Peyer's patch (tissue), 4 donors: ENCODE data around the gene NGB. TPM values are rescaled to one million over a fixed set of nuclear protein-coding genes. Genes with fewer than 3 reads are reported as not detected.

Experiments
- DNase-seq, 3 donors: peaks; one replicate each; pipeline ENCODE4 v3.0.0-alpha.2; 2017 to 2019
- H3K27ac ChIP-seq, 4 donors: fragments of 200-600 bp; sonication (generic); one replicate each; pipeline ENCODE4 v1.5.1; 2016 to 2019
- H3K27me3 ChIP-seq, 2 donors: fragments of 200-600 bp; sonication (generic); one replicate each; pipeline ENCODE4 v1.5.1; 2019
- H3K36me3 ChIP-seq, 3 donors: fragments of 200-600 bp; sonication (generic); one replicate each; pipeline ENCODE4 v1.5.1; 2016 to 2019
- H3K4me1 ChIP-seq, 4 donors: fragments of 200-600 bp; sonication (generic); one replicate each; pipeline ENCODE4 v1.5.1; 2016 to 2019
- H3K4me3 ChIP-seq, 4 donors: fragments of 200-600 bp; sonication (generic); 1 replicate in 3 of 4; 2 replicates in 1 of 4; pipeline ENCODE4 v1.5.1; 2016 to 2019; ENCODE audit warnings: mild to moderate bottlenecking in 1 of 4
- H3K9me3 ChIP-seq, 4 donors: fragments of 200-600 bp; sonication (generic); one replicate each; pipeline ENCODE4 v1.5.1; 2016 to 2019; ENCODE audit warnings: mild to moderate bottlenecking in 1 of 4
- POLR2A ChIP-seq, 2 donors: fragments of 450-650 bp; IDR thresholded peaks; one replicate each; pipeline ENCODE4 v1.5.1; 2017; ENCODE audit warnings: antibody characterized with exemption in 2 of 2, mild to moderate bottlenecking in 2 of 2, moderate library complexity in 2 of 2
- total RNA-seq, 4 donors: library from RNA; depleted of rRNA; stranded (reverse); fragments of >200 nt; gene quantifications; one replicate each; pipeline ENCODE4 v1.1.0, GENCODE V29; 2016
- TF ChIP-seq, protein P1 (sequence below), 6 experiments: fragments of 450-650 bp in 4 of 6; fragments of 200-600 bp in 2 of 6; sonication (generic) in 1 of 6; IDR thresholded peaks; one replicate each; pipeline ENCODE4 v1.5.1; 2017 to 2019; ENCODE audit warnings: antibody characterized with exemption in 6 of 6, mild to moderate bottlenecking in 3 of 6, moderate library complexity in 1 of 6

NGB gene
- total RNA-seq, 4 donors from 2014 or later, result not detected

- Histone ChIP-seq H3K27ac (no peak overlapping the region), H3K27me3 (peaks cover 0 to 10% of the 10 kb centered on the region in 2 donors), H3K4me1 (peaks cover 0 to 5% (median 0%) of the 10 kb centered on the region in 4 donors), H3K9me3 (no peaks in the 10 kb centered on the region), H3K36me3 (no peaks in the 10 kb centered on the region), H3K4me3 (no peak overlapping the region)
- no peak for DNase-seq
- TF ChIP-seq, protein P1, sequence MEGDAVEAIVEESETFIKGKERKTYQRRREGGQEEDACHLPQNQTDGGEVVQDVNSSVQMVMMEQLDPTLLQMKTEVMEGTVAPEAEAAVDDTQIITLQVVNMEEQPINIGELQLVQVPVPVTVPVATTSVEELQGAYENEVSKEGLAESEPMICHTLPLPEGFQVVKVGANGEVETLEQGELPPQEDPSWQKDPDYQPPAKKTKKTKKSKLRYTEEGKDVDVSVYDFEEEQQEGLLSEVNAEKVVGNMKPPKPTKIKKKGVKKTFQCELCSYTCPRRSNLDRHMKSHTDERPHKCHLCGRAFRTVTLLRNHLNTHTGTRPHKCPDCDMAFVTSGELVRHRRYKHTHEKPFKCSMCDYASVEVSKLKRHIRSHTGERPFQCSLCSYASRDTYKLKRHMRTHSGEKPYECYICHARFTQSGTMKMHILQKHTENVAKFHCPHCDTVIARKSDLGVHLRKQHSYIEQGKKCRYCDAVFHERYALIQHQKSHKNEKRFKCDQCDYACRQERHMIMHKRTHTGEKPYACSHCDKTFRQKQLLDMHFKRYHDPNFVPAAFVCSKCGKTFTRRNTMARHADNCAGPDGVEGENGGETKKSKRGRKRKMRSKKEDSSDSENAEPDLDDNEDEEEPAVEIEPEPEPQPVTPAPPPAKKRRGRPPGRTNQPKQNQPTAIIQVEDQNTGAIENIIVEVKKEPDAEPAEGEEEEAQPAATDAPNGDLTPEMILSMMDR (IDR thresholded peaks at IDR 0.05), result no peak
- TF ChIP-seq POLR2A (IDR thresholded peaks at IDR 0.05), result no peak
These were observed 2.9 kb downstream of the NGB start for GRCh38 chr14:77267937-77268699.

DNA sequence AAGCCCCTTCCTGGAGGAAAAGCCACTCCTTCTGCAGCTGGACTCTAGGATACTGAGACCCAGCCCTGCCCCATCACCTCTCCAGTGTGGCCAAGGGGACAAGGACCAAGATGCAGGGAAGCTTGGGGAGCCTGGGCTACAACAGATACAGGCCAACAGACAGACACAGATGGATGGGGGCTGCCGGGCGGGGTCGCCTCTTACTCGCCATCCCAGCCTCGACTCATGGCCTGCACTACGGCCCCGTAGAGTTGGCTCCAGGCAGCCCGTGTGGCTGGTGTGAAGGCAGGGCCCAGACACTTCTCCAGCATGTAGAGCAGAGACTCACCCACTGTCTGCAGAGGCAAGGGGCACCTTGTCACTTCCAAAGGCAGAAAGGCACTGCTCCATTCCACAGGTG is 4.7 kb downstream of the NGB start:
- Histone ChIP-seq H3K36me3 (no peaks in the 10 kb centered on the region), H3K4me1 (peaks cover 0 to 5% (median 0%) of the 10 kb centered on the region in 4 donors), H3K27me3 (peaks cover 0 to 8% of the 10 kb centered on the region in 2 donors), H3K9me3 (no peaks in the 10 kb centered on the region), H3K4me3 (no peak overlapping the region), H3K27ac (no peak overlapping the region)
- no peak for DNase-seq
- TF ChIP-seq POLR2A (IDR thresholded peaks at IDR 0.05), result no peak
- TF ChIP-seq, protein P1 (IDR thresholded peaks at IDR 0.05), result no peak

- DNase-seq, result no peak
- H3K4me3 ChIP-seq, result no peak overlapping the region
- no peaks in the 10 kb centered on the region for H3K9me3 ChIP-seq
- no peak for TF ChIP-seq POLR2A (IDR thresholded peaks at IDR 0.05)
- TF ChIP-seq, protein P1 (IDR thresholded peaks at IDR 0.05), result no peak
- H3K27ac ChIP-seq, result no peak overlapping the region
- H3K36me3 ChIP-seq, result no peaks in the 10 kb centered on the region
- H3K27me3 ChIP-seq, result peaks cover 0 to 3% of the 10 kb centered on the region in 2 donors
- H3K4me1 ChIP-seq, result peaks cover 0 to 2% (median 0%) of the 10 kb centered on the region in 4 donors
These were observed 5.3 kb downstream of the NGB start for GRCh38 chr14:77265561-77266335.

DNA sequence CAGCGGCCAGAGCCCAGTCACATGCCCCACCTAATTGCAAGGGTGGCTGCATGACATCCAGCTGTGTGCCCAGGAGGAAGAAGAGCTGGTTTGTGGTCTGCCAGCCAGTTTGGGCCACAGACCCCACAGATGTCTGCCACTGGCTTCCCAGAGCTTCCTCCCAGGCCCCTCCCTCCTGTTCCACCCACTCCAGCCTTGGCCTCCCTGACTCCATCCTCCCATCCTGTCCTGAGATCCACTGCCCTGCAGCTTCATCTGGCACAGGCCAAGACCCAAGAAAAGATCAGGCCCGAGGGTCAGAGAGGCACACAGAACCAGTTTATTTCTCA is 5.9 kb downstream of the NGB start:
- no peaks in the 10 kb centered on the region for H3K4me1 ChIP-seq
- no peak overlapping the region for H3K27ac ChIP-seq
- no peaks in the 10 kb centered on the region for H3K27me3 ChIP-seq
- no peak for DNase-seq
- no peaks in the 10 kb centered on the region for H3K36me3 ChIP-seq
- H3K9me3 ChIP-seq, result no peaks in the 10 kb centered on the region
- no peak overlapping the region for H3K4me3 ChIP-seq
- TF ChIP-seq, protein P1 (IDR thresholded peaks at IDR 0.05), result no peak
- no peak for TF ChIP-seq POLR2A (IDR thresholded peaks at IDR 0.05)

GRCh38 chr14:77264466-77265186 is 6.4 kb downstream of the NGB start:
- TF ChIP-seq POLR2A (IDR thresholded peaks at IDR 0.05), result no peak
- TF ChIP-seq, protein P1 (IDR thresholded peaks at IDR 0.05), result no peak
- no peak overlapping the region for H3K4me3 ChIP-seq
- no peaks in the 10 kb centered on the region for H3K9me3 ChIP-seq
- no peaks in the 10 kb centered on the region for H3K4me1 ChIP-seq
- no peak overlapping the region for H3K27ac ChIP-seq
- peak in 1 of 3 donors; percentile 40 for DNase-seq
- H3K36me3 ChIP-seq, result no peaks in the 10 kb centered on the region
- no peaks in the 10 kb centered on the region for H3K27me3 ChIP-seq
